NCI-H1092 (cell line): Measurements from ENCODE around the gene PLA2G2F.
A peak's percentile ranks its signal among the peaks of the same experiment; 100 is the strongest.

Source experiments
- DNase-seq: peaks from one replicate; lab custom pipeline; 2025; lab: John Stamatoyannopoulos, UW

The PLA2G2F gene

GRCh38 chr1:20191266-20191825 is 52.2 kb downstream of the PLA2G2F start:
- DNase-seq, result no peak

DNA sequence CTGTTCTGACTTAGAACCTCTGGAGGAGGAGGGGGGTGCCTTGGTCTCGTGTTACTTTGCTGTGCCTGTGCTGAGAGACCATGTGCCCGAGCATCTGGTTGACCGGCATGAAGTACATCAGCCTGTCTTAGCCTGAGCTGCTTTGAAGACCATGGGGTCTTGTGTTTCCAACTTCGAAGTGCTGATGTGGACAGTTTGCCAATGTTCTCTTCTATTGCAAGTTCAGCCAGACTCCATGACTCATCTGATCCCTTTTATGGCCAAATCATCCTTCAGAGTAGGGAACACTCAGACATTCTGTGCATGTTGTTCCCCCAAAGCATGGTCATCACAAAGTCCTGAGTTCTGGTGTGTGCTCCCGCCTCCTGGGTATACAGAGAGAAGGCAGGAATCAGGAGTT is 53.2 kb downstream of the PLA2G2F start:
- no peak for DNase-seq

- DNase-seq, result no peak
Observed at GRCh38 chr1:20192871-20193411, 53.8 kb downstream of the PLA2G2F start.

DNA sequence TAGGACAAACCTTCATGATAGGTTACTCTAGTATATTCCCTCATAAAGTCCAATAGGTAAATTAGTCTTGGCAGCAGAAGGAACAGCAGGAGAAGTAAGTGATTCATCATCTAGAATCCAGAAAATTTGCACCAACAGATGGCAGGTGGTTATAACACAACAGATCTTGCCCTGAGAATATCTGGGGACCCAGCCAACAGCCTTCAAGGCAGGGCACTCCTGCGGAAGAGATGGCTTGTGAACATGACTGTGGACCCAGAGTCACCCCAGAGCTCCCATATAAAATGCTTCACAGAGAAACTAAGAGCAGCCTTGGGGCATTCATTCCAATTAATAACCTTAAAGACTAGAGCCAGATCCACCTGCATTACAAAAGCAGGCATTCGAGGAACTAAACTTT is 55.1 kb downstream of the PLA2G2F start:
- DNase-seq, result no peak

GRCh38 chr1:20194757-20195461 is 55.8 kb downstream of the PLA2G2F start:
- DNase-seq, result peak; percentile 40

DNA sequence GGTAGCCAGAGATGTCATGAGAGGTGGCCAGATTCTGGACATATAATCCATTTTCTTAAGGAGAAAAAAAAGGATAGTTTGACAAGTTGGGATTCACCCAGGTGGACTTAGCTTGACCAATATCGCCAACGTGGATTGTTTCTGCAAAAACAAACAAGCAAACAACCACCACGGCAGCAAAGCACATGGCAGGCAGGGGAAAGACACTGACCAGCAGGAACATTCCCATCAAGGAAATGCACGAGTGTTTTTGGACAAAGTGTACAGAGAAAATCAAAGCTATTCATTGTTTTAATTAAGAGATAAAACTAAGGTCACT is 56.3 kb downstream of the PLA2G2F start:
- no peak for DNase-seq

DNA sequence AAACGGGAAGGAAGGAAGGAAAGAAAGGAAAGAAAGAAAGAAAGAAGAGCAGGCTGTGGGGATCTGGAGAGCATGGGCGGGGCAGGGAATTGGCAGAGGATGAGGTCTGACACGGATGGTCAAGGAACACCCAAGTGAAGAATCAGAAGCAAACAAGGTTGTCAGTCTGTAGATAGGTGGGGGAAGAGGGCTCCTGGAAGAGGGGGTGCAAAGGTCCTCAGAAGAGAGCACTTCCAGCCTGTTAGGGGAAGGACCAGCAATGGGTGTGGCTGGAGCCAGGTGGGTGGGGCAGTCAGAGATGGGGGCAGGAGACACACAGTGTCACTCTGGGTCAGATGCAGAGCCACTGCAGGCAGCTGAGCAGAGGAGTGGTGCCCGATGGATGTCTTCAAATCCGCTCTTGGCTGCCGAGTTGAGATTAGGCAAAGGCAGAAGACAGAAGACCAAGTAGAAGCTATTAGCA is 58.2 kb downstream of the PLA2G2F start:
- no peak for DNase-seq

GRCh38 chr1:20198296-20198695 is 59.2 kb downstream of the PLA2G2F start:
- DNase-seq, result no peak

DNA sequence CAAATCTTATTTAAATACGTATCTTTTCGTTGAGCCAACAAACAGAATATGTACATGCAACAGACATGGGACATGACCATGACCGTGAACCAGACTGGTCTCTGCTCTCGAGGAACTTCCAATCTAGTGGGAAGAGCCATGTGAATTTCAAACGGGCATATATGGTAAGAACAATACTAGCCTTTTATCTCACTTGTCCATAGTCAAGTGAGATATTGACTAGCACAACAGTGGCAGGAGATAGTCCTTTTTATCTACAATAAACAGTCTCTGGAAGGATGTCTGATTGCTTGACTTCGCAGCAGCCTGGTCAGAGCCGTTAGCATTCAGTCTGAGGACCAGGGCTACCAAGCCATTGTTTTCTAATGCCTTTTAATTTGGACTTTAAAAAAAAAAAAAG is 59.8 kb downstream of the PLA2G2F start:
- no peak for DNase-seq

DNA sequence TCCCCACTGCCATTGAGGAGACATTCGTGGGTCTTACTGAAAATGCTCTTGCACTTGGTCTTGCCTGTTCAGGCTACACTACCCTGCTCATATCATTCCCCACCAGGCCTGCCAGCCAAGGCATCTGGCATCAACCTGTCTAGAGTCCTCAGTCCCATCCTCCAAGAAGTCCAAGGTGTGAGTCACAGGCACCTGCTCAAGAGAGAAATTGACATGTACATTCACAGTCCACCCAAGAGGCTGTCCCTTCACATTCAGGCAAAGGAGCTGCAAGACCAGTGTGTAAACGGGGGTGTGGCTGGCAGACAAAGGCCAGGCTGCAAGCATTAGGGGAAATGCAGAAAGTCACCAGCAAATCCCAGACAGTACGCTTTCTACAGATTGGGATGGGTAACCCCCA is 60.3 kb downstream of the PLA2G2F start:
- DNase-seq, result no peak

DNA sequence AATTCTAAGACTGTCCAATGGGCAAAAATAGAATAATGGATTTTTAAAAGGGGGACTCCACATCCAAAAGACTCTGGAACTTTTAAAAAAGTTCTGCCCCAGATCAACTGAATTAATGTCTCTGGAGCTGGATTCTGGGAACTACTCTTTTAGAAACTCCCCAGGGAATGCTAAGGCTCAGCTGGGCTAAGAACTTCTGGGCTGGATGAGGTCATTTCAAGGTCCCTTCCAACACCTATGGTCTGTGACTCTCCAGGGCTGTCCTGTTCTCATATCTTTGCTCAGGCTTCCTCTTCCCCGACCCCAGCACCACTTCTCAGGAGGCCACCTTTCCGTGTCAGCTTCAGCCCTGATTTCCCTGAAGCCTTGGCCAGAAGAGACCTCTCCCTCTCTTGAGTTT is 60.7 kb downstream of the PLA2G2F start:
- DNase-seq, result no peak
